ENCODE data around the gene PIK3R5. TPM values are rescaled to one million over a fixed set of nuclear protein-coding genes. Genes with fewer than 3 reads are reported as not detected.

Gene PIK3R5
- total RNA-seq, 1 donor from 2014 or later: 74.1 TPM

GRCh38 chr17:8837563-8838075 lies 127.9 kb downstream of the PIK3R5 start:
- intact Hi-C loops (cut with micrococcal nuclease): no loop called here

GRCh38 chr17:8836821-8837562 lies 128.5 kb downstream of the PIK3R5 start:
- intact Hi-C loops (cut with micrococcal nuclease): no loop called here

- intact Hi-C loops (cut with micrococcal nuclease): no loop called here
These were observed 129.7 kb downstream of the PIK3R5 start for GRCh38 chr17:8835631-8836364.

- intact Hi-C loops (cut with micrococcal nuclease): no loop called here
These were observed 130.4 kb downstream of the PIK3R5 start for GRCh38 chr17:8835106-8835505.

GRCh38 chr17:8832711-8833352 lies 132.7 kb downstream of the PIK3R5 start:
- intact Hi-C loops (cut with micrococcal nuclease): no loop called here

- intact Hi-C loops (cut with micrococcal nuclease): no loop called here
These were observed 134.2 kb downstream of the PIK3R5 start for GRCh38 chr17:8831234-8831849.

GRCh38 chr17:8830141-8830540 lies 135.4 kb downstream of the PIK3R5 start:
- intact Hi-C loops (cut with micrococcal nuclease): no loop called here

- intact Hi-C loops (cut with micrococcal nuclease): no loop called here
These were observed 136.2 kb downstream of the PIK3R5 start for GRCh38 chr17:8829036-8829941.

Other genes starting within 250 kb of the PIK3R5 start
- 0.51 and 0.61 TPM in 2 replicates for gene CCDC42, start 220.9 kb downstream of the PIK3R5 start, total RNA-seq
- 0.22 TPM in 1 of 2 replicates, not detected in the other for gene SPDYE4, start 207.2 kb downstream of the PIK3R5 start, total RNA-seq
- gene MFSD6L, start 166.3 kb downstream of the PIK3R5 start, total RNA-seq: 0.39 and 0.49 TPM in 2 replicates
- gene PIK3R6, start 98.0 kb downstream of the PIK3R5 start, total RNA-seq: 4.2 and 4.3 TPM in 2 replicates
- gene NTN1, start 55.8 kb upstream of the PIK3R5 start, total RNA-seq: 0.10 TPM in 1 of 2 replicates, not detected in the other

Measured in T-helper 1 cell treated with Interleukin-12 subunit alpha and Interleukin-12 subunit beta and Interleukin-4 antibody, amounts not matched to agents 30 ng/mL and 1 ng/mL, for 36 hours (primary cell).